ENCODE measurements around the gene CLEC2L. TPM values are rescaled to one million over a fixed set of nuclear protein-coding genes. Genes with fewer than 3 reads are reported as not detected.

Gene CLEC2L
- polyA plus RNA-seq, 1 experiment = not detected

Other genes with a start within 250 kb of the CLEC2L start
- 8.8 and 10.4 TPM in 2 replicates for gene FMC1, start 182.3 kb upstream of the CLEC2L start, polyA plus RNA-seq (2011; rRNA removed)
- gene LUC7L2, start 163.8 kb upstream of the CLEC2L start, polyA plus RNA-seq (2011; rRNA removed) = 31.2 and 45.7 TPM in 2 replicates
- not detected in 2 replicates for gene KLRG2, start 40.0 kb upstream of the CLEC2L start, polyA plus RNA-seq (2011; rRNA removed)